HG03354 (cell line): ENCODE measurements around the gene KCNJ10.
"Not testable (repeated sequence)": the region's sequence is repeated elsewhere in the genome, so short reads cannot be mapped to it uniquely, and the experiment has no call there.

Source experiments
- ATAC-seq: cut with Tn5 transposase; IDR thresholded peaks from one replicate; pipeline ENCODE4 v1.9.1; 2021; ENCODE audit warnings: mild to moderate bottlenecking; ENCODE audit not compliant: unreplicated experiment, poor library complexity, severe bottlenecking

The KCNJ10 gene

GRCh38 chr1:160066829-160067745 lies 2.9 kb downstream of the KCNJ10 start:
- ATAC-seq, result no peak

GRCh38 chr1:160064746-160065145 lies 5.2 kb downstream of the KCNJ10 start:
- ATAC-seq, result no peak

GRCh38 chr1:160064164-160064563 lies 5.8 kb downstream of the KCNJ10 start:
- ATAC-seq, result no peak

GRCh38 chr1:160063176-160063575 lies 6.8 kb downstream of the KCNJ10 start:
- ATAC-seq, result no peak

- ATAC-seq, result no peak
Observed at GRCh38 chr1:160062230-160062532, 7.8 kb downstream of the KCNJ10 start.

GRCh38 chr1:160061369-160062229 lies 8.4 kb downstream of the KCNJ10 start:
- no peak for ATAC-seq

GRCh38 chr1:160058087-160058486 lies 11.9 kb downstream of the KCNJ10 start:
- ATAC-seq, result no peak

- no peak for ATAC-seq
Observed at GRCh38 chr1:160056648-160057169, 13.3 kb downstream of the KCNJ10 start.

GRCh38 chr1:160053548-160054365 lies 16.2 kb downstream of the KCNJ10 start:
- ATAC-seq, result no peak

GRCh38 chr1:160052936-160053335 lies 17.0 kb downstream of the KCNJ10 start:
- no peak for ATAC-seq

- no peak for ATAC-seq
Observed at GRCh38 chr1:160050619-160051018, 19.3 kb downstream of the KCNJ10 start.

- not testable (repeated sequence) for ATAC-seq
Observed at GRCh38 chr1:160050182-160050581, 19.8 kb downstream of the KCNJ10 start.

GRCh38 chr1:160049101-160049500 lies 20.9 kb downstream of the KCNJ10 start:
- ATAC-seq, result no peak

- ATAC-seq, result no peak
Observed at GRCh38 chr1:160048335-160048734, 21.6 kb downstream of the KCNJ10 start.

- ATAC-seq, result peak; percentile 36
Observed at GRCh38 chr1:160047111-160047991, 22.6 kb downstream of the KCNJ10 start.

GRCh38 chr1:160046494-160047110 lies 23.4 kb downstream of the KCNJ10 start:
- peak; percentile 80 for ATAC-seq

GRCh38 chr1:160045653-160046052 lies 24.3 kb downstream of the KCNJ10 start:
- ATAC-seq, result no peak

GRCh38 chr1:160043543-160043942 lies 26.4 kb downstream of the KCNJ10 start:
- no peak for ATAC-seq
